ENCODE results near the gene GPR26.
A peak's percentile ranks its signal among the peaks of the same experiment; 100 is the strongest.

The GPR26 gene

DNA sequence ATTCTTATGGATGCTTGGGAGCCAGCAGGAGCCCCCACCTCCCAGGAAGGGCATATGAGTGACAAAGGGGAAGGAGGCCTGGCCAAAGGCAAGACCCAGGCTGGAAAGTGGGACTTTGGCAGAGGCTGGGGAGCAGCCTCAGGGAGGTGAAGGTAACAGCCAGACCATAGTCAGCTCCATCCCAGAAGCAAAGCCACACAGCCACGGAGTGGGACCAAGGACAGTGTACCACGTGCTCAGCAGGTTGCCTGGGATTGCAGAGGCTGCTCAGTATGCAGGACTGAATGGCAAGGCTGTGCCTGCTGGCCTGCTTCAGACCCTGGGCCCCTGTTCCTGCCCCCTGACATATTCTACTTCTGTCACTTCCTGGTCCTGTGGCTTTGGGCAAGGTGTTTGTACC is 17.6 kb upstream of the GPR26 start:
- no peak for DNase-seq (ENCODE audit: low read depth)

DNA sequence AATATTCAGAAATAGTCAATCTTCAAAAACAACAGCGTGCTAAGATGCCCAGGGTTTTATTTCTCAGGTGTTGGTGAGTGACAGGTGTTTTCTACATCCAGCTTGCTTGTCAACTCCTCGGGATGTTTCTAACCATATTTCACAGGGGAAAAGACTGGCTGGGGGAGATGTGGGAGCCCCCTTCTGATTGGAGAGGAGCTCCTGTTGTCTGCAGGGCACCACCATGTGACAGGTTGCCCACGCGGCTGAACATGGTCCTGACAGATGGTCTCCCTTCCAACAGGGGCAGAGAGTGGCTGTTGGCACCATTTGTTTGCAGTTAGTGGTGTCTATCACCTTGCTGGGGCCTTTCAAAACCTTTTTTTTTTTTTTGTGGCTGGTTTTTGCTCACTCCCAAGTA is 16.5 kb upstream of the GPR26 start:
- DNase-seq (ENCODE audit: low read depth) = no peak

DNA sequence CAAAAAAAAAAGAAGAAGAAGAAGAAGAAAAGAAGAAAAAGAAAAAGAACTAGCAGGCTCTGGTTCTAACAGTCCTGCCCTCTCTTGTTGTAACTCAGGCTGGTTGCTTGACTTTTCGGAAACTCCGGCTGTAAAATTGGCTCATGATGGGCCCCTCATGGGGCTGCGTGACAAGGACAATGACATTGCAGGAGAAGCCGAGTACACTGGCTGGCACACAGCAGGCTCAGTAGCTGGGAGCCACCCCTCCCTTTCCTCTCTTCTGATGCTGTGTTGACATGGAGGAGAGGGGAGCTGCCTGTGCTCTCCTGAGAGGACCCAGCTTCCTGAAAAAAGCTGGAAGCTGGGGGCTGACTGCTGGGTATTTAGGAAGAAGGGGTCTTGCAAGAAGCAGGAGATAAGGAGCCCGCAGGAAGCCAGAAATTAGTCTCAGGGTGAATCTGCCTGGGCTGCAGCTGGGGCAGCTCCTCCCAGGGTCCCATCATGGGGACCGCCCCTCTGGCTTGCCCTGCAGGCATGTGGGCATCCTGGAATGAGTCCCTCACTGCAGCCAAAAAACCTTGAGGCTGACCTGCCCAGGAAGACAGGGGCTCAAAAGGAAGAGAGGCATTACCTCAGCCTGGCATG is 14.6 kb upstream of the GPR26 start:
- DNase-seq (ENCODE audit: low read depth) = no peak

DNA sequence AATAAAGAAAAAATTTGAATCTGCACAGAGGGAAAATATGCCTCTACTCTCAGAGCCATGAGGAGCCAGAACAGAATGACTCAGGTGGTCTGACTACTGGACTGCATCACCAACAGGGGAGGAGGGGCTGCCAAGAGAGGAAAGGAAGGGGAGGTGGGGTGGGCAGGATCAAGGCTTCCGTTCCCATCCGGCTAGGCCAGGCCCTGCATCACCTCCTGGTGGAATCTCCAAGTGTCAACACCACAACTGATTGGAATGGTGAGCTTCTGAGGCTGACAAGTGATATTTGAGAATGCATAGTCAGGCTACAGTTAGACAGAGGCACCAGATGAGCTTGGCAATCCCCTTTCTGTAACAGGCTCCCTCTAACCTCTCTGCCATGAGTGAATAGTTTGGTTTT is 10.4 kb upstream of the GPR26 start:
- no peak for DNase-seq (ENCODE audit: low read depth)

DNA sequence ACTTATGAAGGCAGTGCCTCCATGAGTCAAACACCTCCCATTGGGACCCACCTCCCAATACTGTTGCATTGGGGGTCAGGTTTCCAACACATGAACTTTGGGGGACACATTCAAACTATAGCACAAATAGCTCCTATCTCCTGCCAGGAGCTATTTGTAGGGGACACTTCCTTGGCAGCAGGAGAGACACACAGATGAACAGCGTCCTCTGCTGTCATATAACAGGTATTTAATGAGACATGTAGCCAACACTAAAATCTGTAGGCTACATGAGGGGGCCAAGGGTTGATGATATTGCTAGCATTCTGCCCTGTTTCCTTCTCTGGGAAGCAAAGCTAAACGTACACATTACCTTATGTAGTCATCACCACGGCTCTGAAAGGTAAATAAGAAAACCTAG is 2.6 kb upstream of the GPR26 start:
- DNase-seq (ENCODE audit: low read depth) = no peak

DNA sequence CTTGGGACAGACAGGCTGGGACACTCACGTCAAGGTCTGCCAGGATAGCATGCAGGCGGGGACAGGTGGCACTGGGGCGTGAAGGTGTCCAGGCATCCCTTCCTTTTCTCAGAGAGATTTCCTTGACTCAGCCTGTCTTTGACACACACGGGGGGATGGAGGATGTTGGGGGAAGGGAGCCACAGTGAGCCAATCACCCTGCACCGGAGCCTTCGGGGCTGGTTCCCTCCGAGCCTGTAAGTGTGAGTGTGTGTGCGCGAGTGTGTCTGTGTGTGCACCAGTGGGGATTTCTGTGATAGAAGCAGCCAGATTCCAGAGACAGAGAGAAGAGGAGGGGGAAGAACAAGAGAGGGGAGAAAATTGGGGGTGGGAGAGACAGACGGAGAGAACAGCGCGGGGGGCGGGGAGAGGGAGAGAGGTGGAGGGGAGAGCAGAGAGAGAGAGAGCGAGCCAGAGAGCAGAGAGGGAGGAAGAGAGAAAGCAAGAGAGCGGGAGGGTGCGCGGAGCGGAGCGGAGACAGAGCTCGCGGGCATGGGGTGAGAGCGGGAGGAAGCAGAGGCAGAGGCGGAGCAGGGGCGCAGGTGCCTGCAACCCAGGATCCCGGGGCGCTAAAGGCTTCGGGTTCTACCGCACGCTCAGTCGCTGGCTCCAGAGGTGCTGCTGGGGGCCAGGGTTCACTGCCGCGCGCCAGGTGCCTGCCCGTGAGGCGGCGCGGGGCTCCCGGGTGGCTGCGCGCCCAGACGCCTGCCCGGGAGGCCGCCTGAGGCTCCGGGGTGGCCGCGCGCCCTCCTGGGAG is 466 bp upstream of the GPR26 start:
- no peak for DNase-seq (ENCODE audit: low read depth)

DNA sequence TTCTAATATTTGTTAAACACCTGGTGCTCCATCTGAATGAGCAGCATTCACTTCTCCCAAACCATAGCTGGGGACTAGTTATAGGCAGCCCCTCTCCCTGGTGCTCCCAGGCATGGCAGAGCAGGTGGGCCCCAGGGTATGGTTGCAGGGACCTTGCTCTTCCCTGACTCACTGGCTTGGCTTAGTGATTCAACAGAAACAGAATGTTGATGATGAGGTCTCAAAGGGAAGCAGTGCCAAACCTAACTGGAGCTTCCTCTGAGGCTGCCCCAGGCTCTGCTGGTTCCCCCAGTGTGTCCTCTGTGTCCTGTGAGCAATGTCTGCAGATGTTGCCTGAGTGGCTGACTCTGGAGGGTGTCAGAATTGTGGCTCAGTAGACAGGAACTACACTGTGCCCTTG is 3.7 kb downstream of the GPR26 start:
- DNase-seq (ENCODE audit: low read depth) = peak; percentile 69

DNA sequence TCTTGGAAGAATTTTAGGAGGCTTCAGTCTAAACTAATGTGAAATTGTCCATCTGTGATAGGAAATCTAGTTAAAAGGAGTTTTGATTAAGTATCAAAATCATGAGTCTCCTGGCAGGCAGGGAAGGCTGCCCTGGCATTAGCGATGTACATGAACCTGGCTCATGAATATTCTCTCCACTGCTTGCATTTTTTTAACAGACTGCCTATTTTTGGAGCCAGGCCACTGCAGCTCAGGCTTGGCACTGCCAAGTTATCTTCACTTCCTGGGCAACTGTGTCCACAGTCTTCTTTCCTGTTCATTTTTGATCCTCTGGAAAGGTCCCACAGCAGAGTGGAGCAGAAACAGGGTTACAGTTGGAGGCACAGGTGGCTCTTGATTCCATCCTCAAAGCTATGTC is 7.0 kb downstream of the GPR26 start:
- no peak for DNase-seq (ENCODE audit: low read depth)

DNA sequence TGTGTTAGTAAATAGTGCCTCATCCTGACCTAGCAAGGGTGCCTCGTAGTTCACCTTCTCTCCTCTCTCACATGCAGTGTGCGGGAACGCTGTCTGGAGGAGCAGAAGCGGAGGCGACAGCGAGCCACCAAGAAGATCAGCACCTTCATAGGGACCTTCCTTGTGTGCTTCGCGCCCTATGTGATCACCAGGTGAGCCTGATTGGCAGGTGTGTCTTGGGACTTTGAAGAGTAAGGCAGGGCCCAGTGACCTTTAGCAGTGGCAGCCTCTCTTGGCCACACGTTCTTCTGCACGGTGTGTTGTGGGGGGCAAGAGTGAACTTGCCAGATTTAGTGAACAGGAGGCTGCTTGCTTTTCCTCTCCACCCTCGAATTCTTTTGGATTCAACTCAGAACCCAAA is 8.6 kb downstream of the GPR26 start:
- no peak for DNase-seq (ENCODE audit: low read depth)

DNA sequence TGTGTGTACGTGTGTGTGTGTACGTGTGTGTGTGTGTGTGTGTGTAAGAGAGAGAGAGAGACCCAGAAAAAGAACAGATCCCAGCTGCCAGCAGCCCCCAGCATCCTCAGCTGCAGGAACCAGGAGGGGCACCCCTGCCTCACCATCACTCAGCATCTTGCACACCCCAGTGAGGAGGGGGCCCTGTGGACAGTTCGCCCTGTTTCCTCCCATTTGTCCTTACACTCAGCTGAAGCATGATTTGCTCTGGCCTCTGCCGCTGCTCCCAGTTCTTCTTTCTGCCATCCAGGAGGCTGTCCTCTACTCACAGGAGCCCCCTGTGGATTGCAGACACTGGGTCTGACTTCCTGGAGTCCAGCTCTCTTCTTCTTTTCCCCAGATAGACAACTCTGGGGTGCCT is 9.7 kb downstream of the GPR26 start:
- no peak for DNase-seq (ENCODE audit: low read depth)

DNA sequence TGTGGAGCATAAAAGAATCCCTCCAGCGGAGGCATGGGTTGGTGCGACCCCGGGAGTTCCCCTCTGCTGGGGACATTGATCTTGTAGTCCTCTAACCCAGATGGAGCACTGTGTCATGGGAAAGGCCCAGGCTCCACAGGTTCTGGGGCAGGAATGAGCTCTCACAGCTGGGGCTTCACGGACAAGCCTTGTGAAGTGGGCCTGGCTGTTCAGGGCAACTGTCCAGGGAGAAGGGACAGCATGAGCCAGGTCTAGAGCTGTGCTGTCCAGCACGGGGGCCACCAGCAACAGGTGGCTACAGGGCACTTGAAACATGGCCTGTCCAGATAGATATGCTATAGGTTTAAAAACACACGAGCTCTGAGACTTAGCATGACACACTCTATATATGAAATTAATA is 11.4 kb downstream of the GPR26 start:
- no peak for DNase-seq (ENCODE audit: low read depth)

DNA sequence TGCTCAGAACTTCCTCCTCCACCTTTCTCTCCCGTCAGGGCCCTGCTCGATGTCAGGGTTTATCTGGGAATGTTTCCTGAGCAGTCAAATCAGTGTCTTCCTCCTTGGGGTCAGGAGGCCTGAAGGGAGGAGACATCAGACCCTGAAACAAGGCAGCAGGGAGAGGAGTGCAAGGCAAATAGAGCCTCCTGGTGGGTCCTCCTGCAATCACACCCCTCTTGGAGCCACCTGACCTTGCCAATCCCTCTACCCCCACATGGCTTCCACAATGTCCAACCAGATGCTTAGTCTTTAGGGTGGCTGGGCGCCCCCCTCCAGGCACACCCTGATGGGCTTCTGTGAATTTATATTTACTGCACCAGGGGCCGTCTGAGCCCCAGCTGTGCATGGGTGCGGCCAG is 12.2 kb downstream of the GPR26 start:
- DNase-seq (ENCODE audit: low read depth) = no peak

DNA sequence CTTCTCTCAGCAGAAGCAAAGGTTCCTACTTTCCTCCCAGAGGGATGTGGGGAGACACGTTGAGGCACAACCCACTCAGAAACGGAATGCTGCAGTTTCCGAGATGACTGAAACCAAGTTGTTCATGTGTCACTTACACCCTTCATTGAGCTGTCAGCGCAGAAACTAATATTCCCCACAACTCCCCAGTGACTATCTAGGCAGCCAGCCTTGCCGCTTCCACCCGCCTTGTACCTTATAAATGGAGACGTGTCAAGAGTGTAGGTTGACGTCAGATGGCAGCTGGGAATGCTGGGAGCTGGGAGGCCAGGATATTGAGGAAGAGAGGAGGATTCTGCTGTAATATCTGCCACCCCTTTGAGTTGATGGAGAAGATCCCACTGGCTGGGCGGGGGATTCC is 15.1 kb downstream of the GPR26 start:
- no peak for DNase-seq (ENCODE audit: low read depth)

DNA sequence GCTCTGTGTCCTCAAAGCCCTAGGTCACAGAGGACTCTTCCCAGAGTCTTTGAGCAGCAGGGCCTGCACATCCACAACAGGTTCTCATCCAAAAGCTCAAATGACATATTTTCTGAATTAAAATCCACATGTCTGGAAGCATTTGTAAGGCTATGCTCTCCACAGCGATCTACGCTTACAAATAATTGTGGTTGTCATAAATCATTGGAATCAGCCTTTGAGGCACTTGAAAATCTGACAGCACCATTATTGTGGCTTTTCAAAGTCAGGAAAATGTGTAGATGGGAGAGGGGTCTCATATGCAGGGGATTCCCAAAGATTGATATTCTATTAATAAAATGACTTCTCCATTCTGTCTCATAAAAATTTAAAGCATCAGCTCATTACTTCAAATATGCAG is 16.3 kb downstream of the GPR26 start:
- no peak for DNase-seq (ENCODE audit: low read depth)

DNA sequence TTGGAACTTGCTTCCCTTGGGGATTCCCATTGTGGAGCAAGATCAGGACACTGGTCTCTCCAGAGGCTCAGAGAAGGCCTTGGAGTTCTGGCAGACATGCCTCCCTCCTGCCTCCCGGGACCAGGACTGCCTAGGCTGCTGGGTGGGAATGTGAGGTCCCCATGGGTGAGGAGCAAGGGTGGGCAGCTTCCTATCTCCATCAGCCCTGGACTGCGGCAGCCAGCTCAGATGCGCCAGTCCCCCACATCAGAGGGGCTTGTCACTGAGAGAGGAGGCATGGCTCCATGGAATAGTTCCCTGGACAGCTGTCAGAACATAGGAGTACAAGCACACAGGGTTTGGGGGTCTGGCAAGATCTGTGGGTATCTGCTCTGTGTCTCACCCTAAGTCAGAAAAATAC is 17.3 kb downstream of the GPR26 start:
- no peak for DNase-seq (ENCODE audit: low read depth)

DNA sequence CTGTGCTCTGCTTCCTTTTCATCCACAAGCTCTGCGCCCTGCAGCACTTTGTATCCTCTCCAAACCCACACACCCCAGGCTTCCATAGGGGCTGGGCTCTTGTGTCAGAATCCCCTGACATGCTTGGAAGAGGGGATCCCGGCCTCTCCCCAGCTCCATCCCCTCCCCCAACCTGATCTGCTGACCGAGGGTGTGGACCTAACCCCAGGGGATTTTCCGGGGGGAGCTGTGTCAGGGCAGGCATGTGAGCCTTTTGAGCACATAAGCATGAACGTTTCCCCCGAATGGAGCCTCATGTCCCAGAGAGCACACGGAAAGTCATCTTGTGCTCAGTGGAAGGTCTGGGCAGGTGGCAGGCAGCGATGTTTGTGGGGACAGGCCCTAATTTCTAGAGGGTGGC is 17.7 kb downstream of the GPR26 start:
- DNase-seq (ENCODE audit: low read depth) = no peak

DNA sequence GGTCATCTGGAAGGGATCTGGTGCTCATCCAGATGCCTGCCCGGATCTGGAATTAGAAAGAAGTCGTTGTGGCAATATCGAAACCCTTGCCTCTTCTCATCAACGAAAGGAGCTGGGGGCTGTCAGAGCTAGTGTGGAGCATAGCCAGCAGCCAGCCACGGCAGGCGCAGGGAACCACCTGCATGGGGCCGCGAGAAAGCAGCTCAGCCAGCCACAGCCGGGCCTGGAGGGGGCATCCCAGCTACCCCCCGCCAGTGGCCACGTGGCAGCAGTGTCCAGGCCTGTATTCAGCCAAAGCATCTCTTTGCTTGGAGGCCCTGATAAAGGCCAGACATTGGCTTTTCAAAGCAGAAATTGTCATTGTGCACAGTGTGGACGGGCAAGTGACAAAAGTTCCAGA is 19.1 kb downstream of the GPR26 start:
- no peak for DNase-seq (ENCODE audit: low read depth)

DNA sequence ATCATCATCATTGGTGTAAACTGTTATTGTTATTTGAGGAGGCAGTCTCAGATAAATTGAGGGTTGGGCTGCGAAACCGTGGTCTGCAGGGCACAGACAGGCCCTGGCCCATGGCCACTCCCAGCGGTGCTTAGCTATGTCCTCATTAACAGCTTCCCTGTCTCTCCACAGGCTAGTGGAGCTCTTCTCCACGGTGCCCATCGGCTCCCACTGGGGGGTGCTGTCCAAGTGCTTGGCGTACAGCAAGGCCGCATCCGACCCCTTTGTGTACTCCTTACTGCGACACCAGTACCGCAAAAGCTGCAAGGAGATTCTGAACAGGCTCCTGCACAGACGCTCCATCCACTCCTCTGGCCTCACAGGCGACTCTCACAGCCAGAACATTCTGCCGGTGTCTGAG is 21.6 kb downstream of the GPR26 start:
- no peak for DNase-seq (ENCODE audit: low read depth)

DNA sequence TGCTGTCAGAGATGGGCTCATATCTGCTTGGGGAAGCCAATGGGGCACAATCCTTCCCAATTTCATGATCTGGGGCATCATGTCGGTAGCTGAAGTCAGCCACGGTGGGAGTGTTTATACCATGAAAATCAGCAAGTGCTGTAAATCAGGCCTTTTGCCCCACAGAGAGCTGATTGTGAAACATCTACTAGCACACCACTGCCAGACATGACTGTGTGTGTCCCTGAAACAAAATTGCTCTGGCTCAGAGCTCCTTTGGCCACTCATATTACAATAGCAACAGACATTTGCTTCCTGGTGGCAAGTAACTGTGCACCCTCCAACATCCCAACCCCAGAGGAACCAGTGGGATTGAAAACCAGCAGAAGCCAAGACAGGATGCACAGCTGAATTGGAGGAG is 23.7 kb downstream of the GPR26 start:
- no peak for DNase-seq (ENCODE audit: low read depth)

DNA sequence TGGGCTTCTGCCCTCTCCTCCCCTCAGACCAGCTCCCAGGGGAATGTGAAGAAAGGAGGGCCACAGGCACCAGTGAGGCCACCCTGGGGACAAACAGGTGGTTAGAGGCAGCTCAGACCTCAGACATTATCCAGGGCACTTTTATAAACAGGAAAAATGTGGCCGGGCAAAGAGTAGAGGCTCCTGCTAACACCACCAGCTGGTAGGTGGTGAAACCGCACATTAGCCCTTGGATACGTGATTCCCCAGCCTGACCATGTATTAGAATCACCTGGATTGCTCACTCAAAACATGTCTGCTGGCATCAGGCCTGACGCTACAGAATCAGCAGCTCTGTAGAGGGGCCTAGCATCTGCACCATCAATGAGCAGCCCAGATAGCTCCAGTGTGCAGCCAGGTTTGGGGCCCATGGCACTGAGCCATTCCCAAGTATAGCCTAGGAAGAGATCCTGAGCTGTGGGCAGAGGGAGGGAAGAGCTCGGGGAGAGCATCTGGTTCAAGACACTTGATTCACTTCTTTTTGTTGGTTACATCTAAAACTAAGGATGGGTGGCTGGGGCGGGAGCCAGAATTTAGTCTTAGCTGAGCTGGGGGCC is 37.1 kb downstream of the GPR26 start:
- no peak for DNase-seq (ENCODE audit: low read depth)

DNA sequence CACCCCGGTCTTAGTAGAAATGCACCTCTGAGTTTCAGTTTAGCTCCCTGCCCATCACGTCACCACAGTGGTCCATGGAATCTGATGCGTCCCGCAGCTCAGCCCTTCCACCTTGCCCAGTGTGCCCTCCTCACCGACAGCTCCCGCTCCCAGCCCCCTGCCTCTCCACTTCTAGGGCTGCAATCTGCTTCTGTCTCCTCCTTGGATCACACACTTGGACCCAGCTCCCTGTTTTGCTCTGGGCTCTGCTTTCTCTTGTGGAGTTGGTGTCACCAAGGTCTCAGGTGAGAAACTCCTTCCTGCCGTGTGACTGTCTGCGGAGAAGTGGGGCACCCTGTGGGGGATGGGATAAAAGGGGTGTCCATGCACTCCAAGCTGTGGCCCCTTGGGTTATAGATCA is 37.9 kb downstream of the GPR26 start:
- no peak for DNase-seq (ENCODE audit: low read depth)

DNA sequence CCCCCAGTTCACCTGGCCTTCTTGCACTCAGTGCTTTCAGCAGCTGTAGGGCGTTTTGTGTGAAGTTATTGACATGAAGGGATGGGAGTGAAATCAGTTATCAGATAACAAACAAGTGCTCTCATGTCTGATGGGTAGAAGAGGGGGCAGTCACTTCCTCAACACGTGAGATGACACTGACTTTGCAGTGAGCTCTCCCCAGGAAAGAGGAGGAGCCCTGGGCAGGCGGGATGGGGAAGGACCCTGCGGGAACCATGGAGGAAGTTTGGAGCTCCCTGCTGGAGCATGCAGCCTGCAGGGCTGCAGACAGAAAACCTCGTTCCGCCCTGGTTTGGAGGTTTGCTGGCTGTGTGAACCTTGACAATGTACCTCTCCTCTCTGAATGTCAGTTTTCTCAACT is 38.7 kb downstream of the GPR26 start:
- no peak for DNase-seq (ENCODE audit: low read depth)

DNA sequence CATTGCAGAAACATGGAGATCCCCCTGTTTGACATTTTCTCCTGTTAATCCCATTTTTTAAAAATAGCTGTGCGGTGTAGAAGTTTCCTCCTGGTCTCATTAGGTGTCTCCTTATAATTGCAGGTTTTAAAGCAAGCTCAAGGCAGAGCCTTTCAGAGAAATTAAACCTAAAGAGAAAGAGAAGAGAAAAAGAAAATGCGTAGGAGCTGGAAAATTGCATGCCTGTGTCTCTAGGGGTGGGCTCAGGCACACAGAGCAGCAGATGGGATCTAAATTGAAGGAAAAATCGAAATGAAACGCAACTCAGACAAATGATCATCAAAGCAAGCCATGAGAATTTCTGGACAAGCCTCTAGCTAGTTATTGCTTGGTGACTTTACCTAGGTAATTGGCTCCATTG is 40.1 kb downstream of the GPR26 start:
- no peak for DNase-seq (ENCODE audit: low read depth)

DNA sequence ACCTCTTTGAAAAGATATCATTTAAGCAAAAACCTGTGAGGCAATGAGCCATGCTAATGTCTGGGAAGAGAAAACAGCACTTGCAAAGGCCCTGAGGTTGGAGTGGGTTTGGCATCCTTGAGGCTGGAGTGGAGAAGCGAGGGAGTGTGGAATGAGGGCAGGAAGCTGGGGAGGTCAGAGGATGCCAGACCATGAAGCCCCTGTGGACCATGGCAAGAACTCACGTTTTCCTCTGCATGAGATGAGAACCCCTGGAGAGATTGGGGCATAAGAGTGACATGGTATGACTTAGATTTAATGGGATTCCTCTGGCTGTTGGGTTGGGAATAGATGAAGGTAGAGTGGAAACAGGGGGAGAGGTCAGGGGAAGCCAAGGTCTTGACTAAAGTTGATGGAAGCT is 49.4 kb downstream of the GPR26 start:
- DNase-seq (ENCODE audit: low read depth) = no peak

Measured in HS-5 (cell line).